ENCODE measurements around the gene ATXN2. TPM values are rescaled to one million over a fixed set of nuclear protein-coding genes. Genes with fewer than 3 reads are reported as not detected.
A peak's percentile ranks its signal among the peaks of the same experiment; 100 is the strongest.

Gene ATXN2
- total RNA-seq, 1 donor from 2014 or later = 66.8 TPM

- DNase-seq (ENCODE audit: low spot score) = no peak
- Mint-ChIP-seq H3K36me3 (ENCODE audit: low read depth) (peaks cover 16% of the 10 kb centered on the region), H3K27me3 (ENCODE audit: low read depth) (no peaks in the 10 kb centered on the region), H3K9me3 (ENCODE audit: low read depth) (no peaks in the 10 kb centered on the region), H3K4me3 (ENCODE audit: unreplicated experiment) (no peak overlapping the region), H3K27ac (ENCODE audit: unreplicated experiment) (peak overlapping the region; percentile 78), H3K4me1 (ENCODE audit: low read depth) (peaks cover 32% of the 10 kb centered on the region)
- no peak for TF ChIP-seq CTCF (IDR thresholded peaks at IDR 0.05)
These were observed 143.4 kb downstream of the ATXN2 start for GRCh38 chr12:111455448-111456320.

GRCh38 chr12:111454716-111455447, 144.2 kb downstream of the ATXN2 start:
- H3K36me3 Mint-ChIP-seq (ENCODE audit: low read depth) = peaks cover 17% of the 10 kb centered on the region
- no peaks in the 10 kb centered on the region for H3K9me3 Mint-ChIP-seq (ENCODE audit: low read depth)
- TF ChIP-seq CTCF (IDR thresholded peaks at IDR 0.05) = no peak
- DNase-seq (ENCODE audit: low spot score) = no peak
- H3K27ac Mint-ChIP-seq (ENCODE audit: unreplicated experiment) = peak overlapping the region; percentile 78
- H3K27me3 Mint-ChIP-seq (ENCODE audit: low read depth) = no peaks in the 10 kb centered on the region
- H3K4me3 Mint-ChIP-seq (ENCODE audit: unreplicated experiment) = no peak overlapping the region
- H3K4me1 Mint-ChIP-seq (ENCODE audit: low read depth) = peaks cover 32% of the 10 kb centered on the region

- no peaks in the 10 kb centered on the region for H3K9me3 Mint-ChIP-seq (ENCODE audit: low read depth)
- no peak overlapping the region for H3K4me3 Mint-ChIP-seq (ENCODE audit: unreplicated experiment)
- peak overlapping the region; percentile 78 for H3K27ac Mint-ChIP-seq (ENCODE audit: unreplicated experiment)
- H3K27me3 Mint-ChIP-seq (ENCODE audit: low read depth) = no peaks in the 10 kb centered on the region
- no peak for DNase-seq (ENCODE audit: low spot score)
- no peak for TF ChIP-seq CTCF (IDR thresholded peaks at IDR 0.05)
- peaks cover 17% of the 10 kb centered on the region for H3K36me3 Mint-ChIP-seq (ENCODE audit: low read depth)
- H3K4me1 Mint-ChIP-seq (ENCODE audit: low read depth) = peaks cover 32% of the 10 kb centered on the region
These were observed 144.8 kb downstream of the ATXN2 start for GRCh38 chr12:111454311-111454710.

GRCh38 chr12:111453071-111453989, 145.8 kb downstream of the ATXN2 start:
- no peak overlapping the region for H3K4me3 Mint-ChIP-seq (ENCODE audit: unreplicated experiment)
- DNase-seq (ENCODE audit: low spot score) = no peak
- H3K9me3 Mint-ChIP-seq (ENCODE audit: low read depth) = no peaks in the 10 kb centered on the region
- H3K4me1 Mint-ChIP-seq (ENCODE audit: low read depth) = peaks cover 28% of the 10 kb centered on the region
- H3K27ac Mint-ChIP-seq (ENCODE audit: unreplicated experiment) = no peak overlapping the region
- no peak for TF ChIP-seq CTCF (IDR thresholded peaks at IDR 0.05)
- no peaks in the 10 kb centered on the region for H3K27me3 Mint-ChIP-seq (ENCODE audit: low read depth)
- peaks cover 19% of the 10 kb centered on the region for H3K36me3 Mint-ChIP-seq (ENCODE audit: low read depth)

Measured in chondrocyte (in vitro differentiated cells).